Activated naive CD4-positive, alpha-beta T cell (primary cell): Measurements from ENCODE around the gene DOP1B.

Experiments
- DNase-seq, 4 experiments: peaks; one replicate each; lab custom pipeline; 2025; lab: John Stamatoyannopoulos, UW

The DOP1B gene

DNA sequence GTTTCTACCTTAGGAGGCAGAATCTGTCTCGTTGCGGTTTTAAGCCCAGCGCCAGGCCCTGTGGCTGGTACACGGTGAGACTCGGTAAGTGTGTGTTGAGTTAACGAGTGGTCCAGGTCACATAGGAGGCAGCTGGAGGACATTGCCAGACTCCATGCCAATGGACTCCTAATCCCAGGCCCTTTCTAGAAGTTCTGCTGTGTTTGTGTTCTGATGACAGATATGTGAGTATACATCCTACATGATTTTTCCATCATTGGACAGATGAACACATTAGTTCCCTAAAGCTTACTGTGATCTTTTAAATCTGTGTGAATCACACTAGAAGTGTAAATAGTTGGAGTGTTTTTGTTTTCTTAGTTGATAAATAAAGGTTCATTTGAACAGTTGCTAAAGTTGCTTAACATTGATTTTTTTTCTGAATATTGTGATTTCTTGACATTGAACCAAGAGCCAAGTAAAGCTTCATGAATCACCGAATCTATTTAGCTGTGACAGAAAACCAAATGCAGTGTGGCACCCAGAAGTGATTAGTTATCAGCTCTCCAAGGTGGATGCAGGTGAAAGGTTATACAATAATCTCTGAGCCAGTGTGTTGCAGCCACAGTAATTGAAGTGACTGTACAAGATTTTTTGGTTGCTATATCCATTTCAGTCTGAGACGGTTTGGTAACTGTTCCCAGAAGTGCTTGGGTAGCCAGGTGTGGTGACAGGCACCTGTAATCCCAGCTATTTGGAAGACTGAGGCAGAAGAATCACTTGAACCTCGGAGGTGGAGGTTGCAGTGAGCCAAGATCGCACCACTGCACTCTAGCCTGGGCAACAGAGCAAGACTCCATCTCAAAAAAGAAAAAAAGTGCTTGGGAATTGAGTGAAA is 46.3 kb downstream of the DOP1B start:
- DNase-seq: no peak

DNA sequence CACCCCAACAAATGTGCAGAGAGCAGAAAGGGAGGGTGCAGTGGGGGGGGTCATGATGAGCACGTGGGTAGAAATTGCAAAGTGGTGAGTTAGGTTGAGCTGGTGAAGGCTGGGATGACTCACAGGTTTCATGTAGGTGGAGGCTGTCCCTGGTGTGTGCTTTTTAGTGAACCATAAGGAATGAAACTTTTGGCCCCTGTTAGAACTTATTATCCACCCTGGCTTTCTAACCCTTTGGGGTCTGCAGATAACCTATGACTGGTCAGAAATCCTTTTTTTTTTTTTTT is 46.9 kb downstream of the DOP1B start:
- DNase-seq: no peak

- no peak for DNase-seq
Observed at GRCh38 chr21:36204980-36205379, 48.4 kb downstream of the DOP1B start.

DNA sequence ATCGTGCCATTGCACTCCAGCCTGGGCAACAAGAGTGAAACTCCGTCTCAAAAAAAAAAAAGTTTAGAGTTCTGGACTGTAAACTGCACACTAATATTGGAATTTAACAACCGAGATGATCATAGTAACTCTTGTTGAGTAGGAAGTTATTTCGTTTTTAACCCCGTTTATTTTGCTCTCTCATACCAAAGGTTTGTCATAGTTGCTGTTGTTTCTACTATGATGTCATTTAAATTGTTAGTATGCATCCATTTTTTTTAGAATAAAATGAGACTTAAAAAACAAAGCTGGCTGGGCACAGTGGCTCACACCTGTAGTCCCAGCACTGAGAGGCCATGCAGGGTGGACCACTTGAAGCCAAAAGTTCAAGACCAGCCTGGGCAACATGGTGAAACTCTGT is 49.3 kb downstream of the DOP1B start:
- DNase-seq: no peak
